ENCODE results near the gene CYP19A1.

GRCh38 chr15:51321316-51321715 is 17.1 kb downstream of the CYP19A1 start:
- no peak for TF ChIP-seq POLR2A (IDR thresholded peaks at IDR 0.05; ENCODE audit: low read length)
- TF ChIP-seq GATA1 (IDR thresholded peaks at IDR 0.05; ENCODE audit: low read depth, low read length), result no peak

Data from erythroblast (primary cell).